ENCODE measurements around the gene TM6SF1. TPM values are rescaled to one million over a fixed set of nuclear protein-coding genes. Genes with fewer than 3 reads are reported as not detected.

The TM6SF1 gene
- total RNA-seq (under 1 TPM; 0.34 to 0.58 TPM), polyA plus RNA-seq (under 1 TPM in 2 of 3 donors, not detected in 1; 0.13 to 0.68 TPM), total RNA-seq (0 to 1.5 (median 0.25) reads per million in 6 experiments)

DNA sequence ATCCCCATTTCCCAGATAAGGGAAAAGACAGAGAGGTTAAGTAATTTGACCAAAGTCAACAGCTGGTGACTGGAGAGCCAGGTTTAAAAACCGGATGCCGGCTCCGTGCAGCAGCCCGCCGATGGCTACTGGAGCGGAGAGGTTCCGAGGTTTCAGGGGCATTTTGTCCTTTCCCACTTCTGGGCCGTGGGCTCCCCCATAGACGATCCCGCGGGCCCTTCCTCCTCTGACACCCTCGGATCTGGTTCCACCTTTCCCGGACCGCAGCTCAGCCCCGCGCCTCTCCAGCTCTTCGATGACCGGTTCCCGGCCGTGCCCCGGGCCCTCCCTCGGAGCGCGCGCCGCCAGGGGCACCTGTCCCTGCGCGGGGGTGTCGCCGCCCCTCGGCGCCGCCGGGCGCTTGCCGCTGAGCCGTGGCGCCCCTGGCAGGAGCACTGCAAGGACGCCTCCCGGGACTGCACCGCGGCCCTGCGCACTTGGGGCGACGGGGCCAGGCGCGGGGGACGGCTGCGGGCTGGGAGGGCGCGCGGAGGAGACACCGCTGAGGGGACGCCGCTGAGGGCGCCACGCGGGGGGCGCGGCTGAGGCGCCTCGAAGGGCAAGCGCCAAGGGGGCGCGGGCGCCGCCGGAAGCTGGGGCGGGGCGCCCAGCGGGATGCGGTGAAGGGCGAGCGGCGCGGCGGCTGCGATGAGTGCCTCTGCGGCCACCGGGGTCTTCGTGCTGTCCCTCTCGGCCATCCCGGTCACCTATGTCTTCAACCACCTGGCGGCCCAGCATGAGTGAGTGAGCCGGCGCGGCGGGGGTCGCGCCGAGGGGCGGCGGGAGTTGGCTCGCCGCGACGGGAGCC lies at the start of gene TM6SF1:
TM6SF1 (plus strand) TSS at position 652 of the 847 bp plus-strand sequence; CDS start at position 688, 36 bp downstream.
- H3K4me1 Mint-ChIP-seq: peaks cover 13 to 31% (median 19%) of the 10 kb centered on the region in 4 donors
- peak within 1 kb of the TSS in 3 of 10 donors; percentile 22 to 66 (median 32) for H3K27ac Mint-ChIP-seq
- H3K4me3 Mint-ChIP-seq: peak within 1 kb of the TSS; percentile 62 to 88 (median 82)
- ATAC-seq (peak; percentile 65 to 71), DNase-seq (peak in 4 of 10 donors; percentile 4 to 20 (median 14))
- peaks cover 33 to 79% (median 56%) of the 10 kb centered on the region in 5 donors for H3K27me3 Mint-ChIP-seq
- no peaks in the 10 kb centered on the region for H3K36me3 Mint-ChIP-seq
- POLR2A ChIA-PET: no interaction called here
- H3K9me3 Mint-ChIP-seq: no peaks in the 10 kb centered on the region

DNA sequence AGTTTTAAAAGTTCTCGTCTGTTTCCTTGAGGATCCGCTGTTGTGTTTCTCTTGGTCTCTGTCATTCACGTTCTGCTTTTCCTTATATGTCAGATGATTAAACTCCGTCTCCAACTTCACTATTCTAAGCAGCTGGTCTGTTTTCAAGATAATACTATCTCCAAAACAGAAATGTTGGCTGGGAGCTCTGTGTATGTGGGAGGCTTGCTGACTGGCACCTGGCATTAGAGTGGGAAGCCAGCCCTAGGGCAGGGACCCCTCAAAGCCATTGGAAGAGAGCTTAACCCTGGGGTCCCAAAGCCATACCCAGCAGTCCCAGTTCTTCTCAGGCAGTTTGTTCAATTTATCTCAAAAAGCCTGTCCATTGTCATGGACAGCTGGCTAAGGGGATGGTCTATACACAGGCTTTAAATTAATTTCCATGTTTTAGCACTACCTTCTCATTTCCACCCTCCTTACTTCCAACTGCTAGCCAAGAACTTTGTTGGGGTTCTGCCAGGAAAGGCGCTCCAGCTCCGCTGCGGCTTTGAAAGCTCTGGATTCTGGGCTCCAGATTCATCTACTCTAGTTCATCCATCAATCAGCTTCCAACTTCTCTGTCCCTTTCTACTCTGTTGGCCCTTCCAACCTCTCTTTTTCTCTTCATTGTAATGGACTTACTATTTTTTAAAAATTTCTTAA lies 49.6 kb upstream of the TM6SF1 start:
- ATAC-seq (no peak), DNase-seq (no peak)
- Mint-ChIP-seq H3K4me1 (peaks cover 10 to 30% (median 26%) of the 10 kb centered on the region in 4 donors), H3K36me3 (peaks cover 0 to 48% (median 5%) of the 10 kb centered on the region in 3 donors), H3K4me3 (no peak overlapping the region), H3K9me3 (no peaks in the 10 kb centered on the region), H3K27ac (peak overlapping the region in 3 of 10 donors; percentile 29 to 42 (median 37)), H3K27me3 (no peaks in the 10 kb centered on the region)
- POLR2A ChIA-PET: interaction anchor here (0.6 to 0.7 kb wide), 2 partner anchors 9 to 217 kb away, joined by 3 read pairs; partner anchors contain the start of gene BTBD1

DNA sequence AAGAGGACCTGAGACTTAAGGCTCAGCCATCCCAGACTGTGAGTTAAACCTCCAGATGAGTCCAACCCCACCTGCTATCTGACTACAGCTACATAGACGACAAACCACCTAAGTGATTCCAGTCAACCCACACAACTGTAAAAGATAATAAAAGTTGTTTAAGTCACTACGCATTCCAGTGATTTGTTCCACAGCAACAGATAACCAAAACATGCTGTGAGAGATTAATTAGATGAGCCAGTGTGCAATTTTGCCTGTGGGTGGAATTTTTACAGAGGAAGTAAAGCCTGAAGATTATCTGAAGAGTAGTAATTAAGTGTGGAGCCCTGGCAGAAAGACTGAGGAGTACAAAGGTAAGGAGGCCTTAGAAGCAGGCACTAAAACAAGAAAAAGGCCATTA lies 45.8 kb upstream of the TM6SF1 start:
- ATAC-seq (no peak), DNase-seq (no peak)
- H3K36me3 Mint-ChIP-seq: peaks cover 0 to 14% (median 0%) of the 10 kb centered on the region in 3 donors
- no peak overlapping the region for H3K4me3 Mint-ChIP-seq
- peaks cover 18 to 46% (median 32%) of the 10 kb centered on the region in 4 donors for H3K4me1 Mint-ChIP-seq
- H3K27ac Mint-ChIP-seq: no peak overlapping the region
- no peaks in the 10 kb centered on the region for H3K27me3 Mint-ChIP-seq
- POLR2A ChIA-PET: no interaction called here
- H3K9me3 Mint-ChIP-seq: no peaks in the 10 kb centered on the region

DNA sequence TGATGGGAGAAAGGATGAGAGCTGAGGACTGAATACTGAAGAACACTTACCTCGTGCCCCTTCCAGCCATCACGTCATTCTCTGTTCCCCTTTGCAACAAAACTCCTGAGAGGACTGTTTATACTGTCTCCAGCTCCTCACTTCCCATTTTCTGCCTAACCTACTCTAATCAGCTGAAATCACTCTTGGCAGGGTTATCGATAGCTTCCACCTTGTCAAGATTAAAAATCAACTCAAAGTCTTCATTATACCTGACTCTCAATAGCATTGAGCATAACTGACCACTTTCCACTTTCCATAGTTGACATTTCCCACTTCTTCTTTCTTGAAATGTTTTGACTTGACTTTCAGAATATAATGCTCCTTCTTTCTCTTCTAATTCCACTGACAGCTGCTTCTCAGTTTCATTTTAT lies 44.7 kb upstream of the TM6SF1 start:
- H3K4me1 Mint-ChIP-seq: peaks cover 13 to 41% (median 23%) of the 10 kb centered on the region in 4 donors
- no peak for DNase-seq
- H3K27me3 Mint-ChIP-seq: no peaks in the 10 kb centered on the region
- H3K4me3 Mint-ChIP-seq: no peak overlapping the region
- H3K9me3 Mint-ChIP-seq: no peaks in the 10 kb centered on the region
- no peak for ATAC-seq
- POLR2A ChIA-PET: no interaction called here
- no peak overlapping the region for H3K27ac Mint-ChIP-seq
- H3K36me3 Mint-ChIP-seq: peaks cover 0 to 6% (median 0%) of the 10 kb centered on the region in 3 donors

DNA sequence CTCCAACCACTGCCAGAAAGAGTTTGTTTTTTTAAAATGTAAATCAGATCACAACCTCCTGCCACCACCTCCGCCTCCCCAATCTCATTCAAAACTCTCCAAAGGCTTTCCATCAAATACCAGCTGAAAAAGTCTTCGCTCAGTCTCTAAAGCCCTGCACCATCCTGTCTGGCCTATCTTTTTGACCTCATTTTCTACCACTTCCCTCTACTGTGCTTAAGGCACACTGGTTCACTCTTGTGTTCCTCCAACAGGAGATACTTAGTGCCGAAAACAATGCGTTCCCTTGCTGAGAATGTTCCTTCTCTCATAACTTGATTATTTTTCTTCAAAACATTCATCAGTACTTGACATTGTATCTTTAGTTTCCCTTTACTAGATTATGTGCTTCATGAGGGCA lies 43.9 kb upstream of the TM6SF1 start:
- peaks cover 13 to 35% (median 17%) of the 10 kb centered on the region in 4 donors for H3K4me1 Mint-ChIP-seq
- no peak overlapping the region for H3K4me3 Mint-ChIP-seq
- no peak for ATAC-seq
- H3K27ac Mint-ChIP-seq: no peak overlapping the region
- POLR2A ChIA-PET: no interaction called here
- no peaks in the 10 kb centered on the region for H3K27me3 Mint-ChIP-seq
- peaks cover 0 to 2% (median 0%) of the 10 kb centered on the region in 3 donors for H3K36me3 Mint-ChIP-seq
- no peak for DNase-seq
- no peaks in the 10 kb centered on the region for H3K9me3 Mint-ChIP-seq

DNA sequence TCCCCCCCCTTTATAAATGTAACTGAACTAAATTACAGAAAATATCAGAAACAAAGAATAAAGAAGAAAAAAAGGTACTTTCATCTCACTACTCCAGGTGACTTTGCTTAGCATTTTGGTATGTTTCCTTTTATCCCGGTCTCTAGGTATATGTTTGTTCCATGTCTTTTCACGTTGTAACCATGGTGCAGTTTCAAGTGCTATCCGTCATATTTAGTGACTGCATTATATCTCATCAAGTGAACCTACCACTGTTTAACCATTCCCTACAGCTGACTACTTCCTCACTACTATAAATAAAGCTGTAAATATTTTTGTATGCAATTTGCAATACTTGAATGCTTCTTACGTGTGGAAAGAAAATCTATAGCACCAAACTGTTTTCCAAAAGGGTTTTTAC lies 42.6 kb upstream of the TM6SF1 start:
- peak in 1 of 2 donors; percentile 19 for ATAC-seq

DNA sequence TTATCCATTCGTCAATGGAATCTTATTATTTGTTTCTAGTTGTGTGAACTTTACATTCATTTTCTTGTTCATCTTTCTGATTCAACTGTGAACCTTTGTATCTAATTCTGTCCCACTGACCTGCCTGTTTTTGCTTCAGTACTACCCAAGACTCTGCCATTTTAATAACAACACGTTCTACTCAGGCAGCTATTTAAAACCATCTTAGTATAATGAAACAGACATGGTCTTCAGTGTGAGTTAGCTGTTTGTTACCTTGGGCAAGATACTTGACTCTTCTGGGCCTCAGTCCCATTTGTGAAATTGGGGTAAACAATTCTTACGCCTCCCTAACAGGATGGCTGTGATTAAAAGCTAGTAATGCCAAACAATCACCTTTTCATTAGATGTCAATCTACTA lies 42.0 kb upstream of the TM6SF1 start:
- POLR2A ChIA-PET: no interaction called here
- ATAC-seq (no peak), DNase-seq (no peak)
- H3K27ac Mint-ChIP-seq: peak overlapping the region in 9 of 10 donors; percentile 15 to 92 (median 84)
- H3K27me3 Mint-ChIP-seq: no peaks in the 10 kb centered on the region
- peak overlapping the region in 2 of 10 donors; percentile 87 to 90 for H3K4me3 Mint-ChIP-seq
- peaks cover 0 to 2% (median 0%) of the 10 kb centered on the region in 3 donors for H3K36me3 Mint-ChIP-seq
- H3K9me3 Mint-ChIP-seq: peaks cover 0 to 4% (median 0%) of the 10 kb centered on the region in 9 donors
- H3K4me1 Mint-ChIP-seq: peaks cover 7 to 34% (median 14%) of the 10 kb centered on the region in 4 donors

More for the DNA sequence above, 42.6 kb upstream of the TM6SF1 start:
- peak overlapping the region in 7 of 10 donors; percentile 10 to 92 (median 84) for H3K27ac Mint-ChIP-seq
- H3K36me3 Mint-ChIP-seq: peaks cover 0 to 2% (median 0%) of the 10 kb centered on the region in 3 donors
- H3K9me3 Mint-ChIP-seq: peaks cover 0 to 4% (median 0%) of the 10 kb centered on the region in 9 donors
- H3K27me3 Mint-ChIP-seq: no peaks in the 10 kb centered on the region
- DNase-seq: no peak
- H3K4me3 Mint-ChIP-seq: peak overlapping the region in 2 of 10 donors; percentile 87 to 90
- peaks cover 7 to 34% (median 14%) of the 10 kb centered on the region in 4 donors for H3K4me1 Mint-ChIP-seq
- POLR2A ChIA-PET: no interaction called here

DNA sequence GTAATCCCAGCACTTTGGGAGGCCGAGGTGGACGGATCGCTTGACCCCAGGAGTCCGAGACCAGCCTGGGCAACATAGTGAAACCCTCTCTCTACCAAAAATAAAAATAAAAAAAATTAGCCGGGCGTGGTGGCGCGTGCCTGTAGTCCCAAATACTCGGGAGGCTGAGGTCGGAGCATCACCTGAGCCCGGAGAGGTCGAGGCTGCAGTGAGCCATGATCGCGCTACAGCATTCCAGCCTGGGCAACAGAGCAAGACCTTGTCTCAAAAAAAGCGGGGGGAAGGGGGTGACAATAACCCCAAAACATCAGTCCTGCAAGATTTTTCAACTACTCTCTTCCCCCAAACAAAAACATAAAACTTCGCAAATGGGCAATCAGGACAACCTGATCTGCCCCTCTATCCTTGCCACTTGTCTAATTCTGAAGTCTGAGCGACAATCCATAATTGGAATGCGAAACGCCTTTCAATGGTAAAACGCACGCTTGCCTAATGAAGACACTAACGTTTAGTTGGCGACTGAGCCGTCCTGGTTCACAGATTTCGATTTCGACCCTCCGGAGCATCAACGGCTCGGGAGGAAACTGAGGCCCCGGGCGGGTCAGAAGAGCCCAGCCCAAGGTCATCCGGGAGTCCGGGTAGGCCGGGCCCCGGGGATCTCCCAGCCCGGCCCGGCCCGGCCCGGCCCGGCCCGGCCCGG lies 41.3 kb upstream of the TM6SF1 start:
- Mint-ChIP-seq H3K27me3 (no peaks in the 10 kb centered on the region), H3K36me3 (peaks cover 0 to 2% (median 0%) of the 10 kb centered on the region in 3 donors), H3K4me3 (peak overlapping the region in 2 of 10 donors; percentile 87 to 90), H3K9me3 (peaks cover 0 to 4% (median 0%) of the 10 kb centered on the region in 9 donors), H3K27ac (peak overlapping the region in 9 of 10 donors; percentile 65 to 92 (median 85)), H3K4me1 (peaks cover 7 to 32% (median 14%) of the 10 kb centered on the region in 4 donors)
- ATAC-seq (no peak), DNase-seq (no peak)
- POLR2A ChIA-PET: interaction anchor here (1.0 to 2.2 kb wide), 5 partner anchors 9 to 526 kb away, joined by 4 to 20 read pairs (median 6); partner anchors contain the start of genes C15orf40, RAMAC and RPS17

DNA sequence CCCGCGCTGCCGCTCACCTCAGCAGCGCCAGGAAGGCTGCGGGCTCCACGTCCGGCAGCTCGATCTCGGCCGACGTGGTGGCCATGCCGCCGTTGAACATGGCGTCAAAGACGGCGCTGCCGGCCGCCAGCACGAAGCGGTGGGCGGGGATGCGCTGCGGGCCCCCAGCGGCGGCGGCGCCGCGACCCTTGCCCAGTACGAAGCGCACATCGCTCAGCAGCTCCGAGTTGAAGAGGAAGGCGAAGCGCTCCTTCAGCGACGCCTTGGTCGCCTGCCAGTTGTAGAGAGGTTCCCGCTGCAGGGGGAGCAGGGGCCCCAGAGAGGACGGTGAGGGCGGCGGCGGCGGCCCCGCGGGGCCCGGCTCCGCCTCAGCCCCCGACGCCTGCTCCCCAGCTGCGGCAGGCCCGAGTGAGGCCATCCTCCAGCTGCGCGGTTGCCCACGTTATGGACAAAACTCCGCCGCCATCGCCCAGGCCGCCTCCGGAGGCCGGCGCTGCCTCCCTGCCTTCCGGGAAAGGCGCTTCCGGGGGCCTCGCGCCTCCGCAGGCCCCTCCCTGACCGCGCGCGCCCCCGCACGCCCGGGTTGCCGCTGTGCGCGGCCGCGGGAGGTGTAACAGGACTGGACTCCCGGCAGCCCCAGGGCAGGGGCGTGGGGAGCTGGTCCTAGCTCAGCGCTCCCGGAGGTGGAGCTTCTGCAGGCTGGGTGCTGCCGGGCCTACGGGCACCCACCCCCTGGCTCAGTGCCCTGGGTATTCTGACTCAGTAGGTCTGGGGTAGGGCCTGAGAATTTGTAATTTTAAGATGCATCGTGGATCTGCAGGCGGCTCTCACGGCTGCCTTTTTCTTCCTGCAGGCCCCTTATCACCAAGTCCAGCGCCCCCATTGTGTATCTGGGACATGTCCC lies 40.5 kb upstream of the TM6SF1 start, which contains the start of gene BTBD1:
BTBD1 (minus strand) TSS at position 519 of the 904 bp plus-strand sequence; CDS start at position 418, 101 bp downstream.
- ATAC-seq: peak; percentile 76 to 84
- Mint-ChIP-seq H3K9me3 (peaks cover 0 to 4% (median 0%) of the 10 kb centered on the region in 9 donors), H3K4me1 (peaks cover 7 to 32% (median 14%) of the 10 kb centered on the region in 4 donors), H3K27ac (peak within 1 kb of the TSS in 9 of 10 donors; percentile 73 to 92 (median 87)), H3K4me3 (peak within 1 kb of the TSS in 9 of 10 donors; percentile 63 to 90 (median 73)), H3K27me3 (no peaks in the 10 kb centered on the region), H3K36me3 (peaks cover 0 to 2% (median under 1%) of the 10 kb centered on the region in 3 donors)
- POLR2A ChIA-PET: interaction anchor here (0.8 to 2.2 kb wide), 8 partner anchors 9 to 527 kb away, joined by 3 to 20 read pairs (median 6); partner anchors contain the start of genes C15orf40, RAMAC and RPS17
- DNase-seq: peak; percentile 63 to 85 (median 75)

DNA sequence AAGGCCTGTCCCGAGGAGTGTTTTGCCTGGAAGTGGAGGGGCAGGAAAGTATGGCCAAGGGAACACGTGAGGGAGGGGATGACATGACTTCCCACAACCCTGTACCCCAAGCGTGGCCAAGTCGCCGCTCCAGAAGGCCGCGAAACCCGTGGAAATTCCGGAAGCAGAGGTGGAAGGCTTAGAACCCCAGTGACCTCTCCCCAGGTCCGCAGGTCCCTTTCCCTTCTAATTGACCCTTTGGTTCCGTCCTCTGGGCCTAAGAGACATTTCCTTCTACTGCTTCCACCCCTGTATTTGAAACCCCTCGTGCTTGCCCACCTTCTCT lies 39.8 kb upstream of the TM6SF1 start:
- POLR2A ChIA-PET: interaction anchor here (0.8 to 2.2 kb wide), 7 partner anchors 10 to 528 kb away, joined by 3 to 20 read pairs (median 6); partner anchors contain the start of genes C15orf40 and RPS17
- ATAC-seq: no peak
- peaks cover 7 to 32% (median 14%) of the 10 kb centered on the region in 4 donors for H3K4me1 Mint-ChIP-seq
- H3K27ac Mint-ChIP-seq: peak overlapping the region in 9 of 10 donors; percentile 64 to 92 (median 80)
- peaks cover 0 to 8% (median 2%) of the 10 kb centered on the region in 9 donors for H3K9me3 Mint-ChIP-seq
- H3K36me3 Mint-ChIP-seq: peaks cover 0 to 6% (median 2%) of the 10 kb centered on the region in 3 donors
- DNase-seq: no peak
- H3K4me3 Mint-ChIP-seq: peak overlapping the region in 9 of 10 donors; percentile 63 to 86 (median 73)
- peaks cover 0 to 5% (median 0%) of the 10 kb centered on the region in 5 donors for H3K27me3 Mint-ChIP-seq
